WTC11 (cell line): Measurements from ENCODE around the gene CES5A. TPM values are rescaled to one million over a fixed set of nuclear protein-coding genes. Genes with fewer than 3 reads are reported as not detected.

Source experiments
- ATAC-seq: fragments of 200-7000 bp; cut with Tn5 transposase; 2 replicates; pipeline ENCODE4 v1.10.0; 2021; ENCODE audit warnings: mild to moderate bottlenecking, moderate library complexity
- CTCF ChIA-PET: fragments of 300-600 bp; sonication (Branson Sonifier 250); formaldehyde crosslinking; loops from one replicate; lab custom pipeline; 2021; ENCODE audit warnings: antibody characterized with exemption; lab: Charles Lee
- POLR2A ChIA-PET: fragments of 350-600 bp; sonication (Branson Sonifier 250); formaldehyde crosslinking; loops from one replicate; lab custom pipeline; 2021; ENCODE audit warnings: antibody characterized with exemption; lab: Charles Lee
- DNase-seq: peaks from one replicate; pipeline ENCODE4 v3.0.0; 2021; ENCODE audit warnings: low spot score
- H3K27ac Mint-ChIP-seq: 2 replicates; pipeline ENCODE4 v1.8.0; 2021; ENCODE audit warnings: mixed read lengths
- H3K27me3 Mint-ChIP-seq: 2 replicates; pipeline ENCODE4 v1.8.0; 2021; ENCODE audit warnings: low read depth, mild to moderate bottlenecking, moderate library complexity, mixed read lengths
- H3K36me3 Mint-ChIP-seq: 2 replicates; pipeline ENCODE4 v1.8.0; 2021; ENCODE audit warnings: mixed read lengths
- H3K4me1 Mint-ChIP-seq: 2 replicates; pipeline ENCODE4 v1.8.0; 2022; ENCODE audit warnings: mixed read lengths
- H3K4me3 Mint-ChIP-seq: 2 replicates; pipeline ENCODE4 v1.8.0; 2021; ENCODE audit warnings: mild to moderate bottlenecking, moderate library complexity, mixed read lengths
- H3K9me3 Mint-ChIP-seq: 2 replicates; pipeline ENCODE4 v1.8.0; 2021; ENCODE audit warnings: mixed read lengths
- ATF1 ChIP-seq: sonication (generic); formaldehyde crosslinking; IDR thresholded peaks from 2 replicates; pipeline ENCODE4 v1.8.1; 2023; ENCODE audit warnings: mild to moderate bottlenecking, moderate library complexity, missing genetic modification reagents
- CBFB ChIP-seq: sonication (generic); formaldehyde crosslinking; IDR thresholded peaks from 2 replicates; pipeline ENCODE4 v1.8.1; 2022; ENCODE audit warnings: mild to moderate bottlenecking, low read depth, missing genetic modification reagents
- ELF4 ChIP-seq: sonication (generic); formaldehyde crosslinking; IDR thresholded peaks from 2 replicates; pipeline ENCODE4 v1.8.1; 2022; ENCODE audit warnings: low read depth, mild to moderate bottlenecking, moderate library complexity, missing genetic modification reagents
- KAT7 ChIP-seq: sonication (generic); formaldehyde crosslinking; IDR thresholded peaks from 2 replicates; pipeline ENCODE4 v1.8.1; 2023; ENCODE audit warnings: missing genetic modification reagents, mild to moderate bottlenecking, borderline replicate concordance
- NFYB ChIP-seq: sonication (generic); formaldehyde crosslinking; conservative IDR thresholded peaks from 2 replicates; pipeline ENCODE4 v1.8.0; 2022; ENCODE audit warnings: low read depth, missing genetic modification reagents
- OVOL2 ChIP-seq: fragments of 250-450 bp; sonication (Bioruptor Pico); IDR thresholded peaks from 2 replicates; pipeline ENCODE4 v1.9.0; 2021; ENCODE audit warnings: mild to moderate bottlenecking, borderline replicate concordance
- ZNF416 ChIP-seq: fragments of 250-450 bp; sonication (Bioruptor Pico); IDR thresholded peaks from 2 replicates; pipeline ENCODE4 v1.9.0; 2021; ENCODE audit warnings: mild to moderate bottlenecking, inconsistent platforms
- total RNA-seq: library from RNA; stranded (reverse); gene quantifications from 3 replicates; pipeline ENCODE4 v1.2.3, GENCODE V29; 2021
- TF ChIP-seq, protein P1 (sequence below): fragments of 250-450 bp; sonication (Bioruptor Pico); IDR thresholded peaks from 2 replicates; pipeline ENCODE4 v1.9.0; 2021; ENCODE audit warnings: mild to moderate bottlenecking, borderline replicate concordance
- TF ChIP-seq, protein P2 (sequence below): sonication (generic); formaldehyde crosslinking; IDR thresholded peaks from 2 replicates; pipeline ENCODE4 v1.8.1; 2022; ENCODE audit warnings: low read depth, mild to moderate bottlenecking, moderate library complexity, missing genetic modification reagents, borderline replicate concordance
- TF ChIP-seq, protein P3 (sequence below): sonication (generic); formaldehyde crosslinking; IDR thresholded peaks from 2 replicates; pipeline ENCODE4 v1.8.1; 2023; ENCODE audit warnings: mild to moderate bottlenecking, missing genetic modification reagents

CES5A gene
- total RNA-seq, 1 experiment from 2014 or later = not detected

DNA sequence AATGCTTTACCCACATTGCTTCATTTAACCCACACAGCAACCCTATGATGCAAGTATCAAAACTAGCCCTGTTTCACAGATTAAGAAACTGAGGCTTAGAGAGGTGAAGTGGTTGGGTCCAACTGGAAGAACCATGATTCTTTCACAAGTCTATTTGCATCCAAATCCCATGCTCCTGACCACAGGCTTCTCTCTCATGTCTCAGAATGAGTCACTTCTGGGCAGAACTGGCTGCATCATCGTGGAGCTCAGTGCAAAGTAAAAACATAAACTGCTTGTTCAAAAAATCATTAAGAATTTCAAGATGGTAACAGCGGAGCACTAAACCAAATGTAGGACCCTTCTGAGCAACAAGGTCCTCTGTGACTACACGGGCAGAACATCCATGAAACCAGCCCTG is 22.1 kb downstream of the CES5A start (continued):
- TF ChIP-seq, protein P1, sequence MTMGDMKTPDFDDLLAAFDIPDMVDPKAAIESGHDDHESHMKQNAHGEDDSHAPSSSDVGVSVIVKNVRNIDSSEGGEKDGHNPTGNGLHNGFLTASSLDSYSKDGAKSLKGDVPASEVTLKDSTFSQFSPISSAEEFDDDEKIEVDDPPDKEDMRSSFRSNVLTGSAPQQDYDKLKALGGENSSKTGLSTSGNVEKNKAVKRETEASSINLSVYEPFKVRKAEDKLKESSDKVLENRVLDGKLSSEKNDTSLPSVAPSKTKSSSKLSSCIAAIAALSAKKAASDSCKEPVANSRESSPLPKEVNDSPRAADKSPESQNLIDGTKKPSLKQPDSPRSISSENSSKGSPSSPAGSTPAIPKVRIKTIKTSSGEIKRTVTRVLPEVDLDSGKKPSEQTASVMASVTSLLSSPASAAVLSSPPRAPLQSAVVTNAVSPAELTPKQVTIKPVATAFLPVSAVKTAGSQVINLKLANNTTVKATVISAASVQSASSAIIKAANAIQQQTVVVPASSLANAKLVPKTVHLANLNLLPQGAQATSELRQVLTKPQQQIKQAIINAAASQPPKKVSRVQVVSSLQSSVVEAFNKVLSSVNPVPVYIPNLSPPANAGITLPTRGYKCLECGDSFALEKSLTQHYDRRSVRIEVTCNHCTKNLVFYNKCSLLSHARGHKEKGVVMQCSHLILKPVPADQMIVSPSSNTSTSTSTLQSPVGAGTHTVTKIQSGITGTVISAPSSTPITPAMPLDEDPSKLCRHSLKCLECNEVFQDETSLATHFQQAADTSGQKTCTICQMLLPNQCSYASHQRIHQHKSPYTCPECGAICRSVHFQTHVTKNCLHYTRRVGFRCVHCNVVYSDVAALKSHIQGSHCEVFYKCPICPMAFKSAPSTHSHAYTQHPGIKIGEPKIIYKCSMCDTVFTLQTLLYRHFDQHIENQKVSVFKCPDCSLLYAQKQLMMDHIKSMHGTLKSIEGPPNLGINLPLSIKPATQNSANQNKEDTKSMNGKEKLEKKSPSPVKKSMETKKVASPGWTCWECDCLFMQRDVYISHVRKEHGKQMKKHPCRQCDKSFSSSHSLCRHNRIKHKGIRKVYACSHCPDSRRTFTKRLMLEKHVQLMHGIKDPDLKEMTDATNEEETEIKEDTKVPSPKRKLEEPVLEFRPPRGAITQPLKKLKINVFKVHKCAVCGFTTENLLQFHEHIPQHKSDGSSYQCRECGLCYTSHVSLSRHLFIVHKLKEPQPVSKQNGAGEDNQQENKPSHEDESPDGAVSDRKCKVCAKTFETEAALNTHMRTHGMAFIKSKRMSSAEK (CRISPR knock-in tag) = no peak

DNA sequence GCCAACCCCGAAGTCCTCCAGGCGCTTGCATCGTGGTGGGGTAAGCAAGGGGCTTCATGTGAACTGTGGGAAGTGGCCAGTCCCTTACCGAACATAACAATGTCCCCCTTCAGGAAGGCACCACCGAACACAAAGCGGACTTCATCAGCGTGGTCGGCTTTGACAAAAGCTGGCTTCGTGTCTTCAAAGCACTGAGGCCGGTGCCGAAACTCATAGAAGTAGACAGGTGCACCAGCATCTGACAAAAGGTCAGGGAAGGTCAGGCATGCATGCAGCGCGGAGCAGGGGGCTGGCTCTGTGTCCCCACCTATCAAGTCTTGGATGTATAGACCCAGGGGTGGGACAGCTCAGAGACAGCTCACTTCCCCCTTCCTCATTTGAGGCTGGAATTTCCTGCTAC is 25.6 kb downstream of the CES5A start:
- Mint-ChIP-seq H3K27ac (no peak overlapping the region), H3K36me3 (no peaks in the 10 kb centered on the region), H3K4me3 (no peak overlapping the region)
- no peak for DNase-seq
- TF ChIP-seq OVOL2 (CRISPR knock-in tag) (no peak), ELF4 (CRISPR knock-in tag) (no peak), NFYB (CRISPR knock-in tag) (no peak), ATF1 (CRISPR knock-in tag) (no peak), CBFB (no peak), KAT7 (CRISPR knock-in tag) (no peak), ZNF416 (CRISPR knock-in tag) (no peak)
- TF ChIP-seq, protein P2, sequence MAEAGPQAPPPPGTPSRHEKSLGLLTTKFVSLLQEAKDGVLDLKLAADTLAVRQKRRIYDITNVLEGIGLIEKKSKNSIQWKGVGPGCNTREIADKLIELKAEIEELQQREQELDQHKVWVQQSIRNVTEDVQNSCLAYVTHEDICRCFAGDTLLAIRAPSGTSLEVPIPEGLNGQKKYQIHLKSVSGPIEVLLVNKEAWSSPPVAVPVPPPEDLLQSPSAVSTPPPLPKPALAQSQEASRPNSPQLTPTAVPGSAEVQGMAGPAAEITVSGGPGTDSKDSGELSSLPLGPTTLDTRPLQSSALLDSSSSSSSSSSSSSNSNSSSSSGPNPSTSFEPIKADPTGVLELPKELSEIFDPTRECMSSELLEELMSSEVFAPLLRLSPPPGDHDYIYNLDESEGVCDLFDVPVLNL (CRISPR knock-in tag) = no peak
- TF ChIP-seq, protein P3, sequence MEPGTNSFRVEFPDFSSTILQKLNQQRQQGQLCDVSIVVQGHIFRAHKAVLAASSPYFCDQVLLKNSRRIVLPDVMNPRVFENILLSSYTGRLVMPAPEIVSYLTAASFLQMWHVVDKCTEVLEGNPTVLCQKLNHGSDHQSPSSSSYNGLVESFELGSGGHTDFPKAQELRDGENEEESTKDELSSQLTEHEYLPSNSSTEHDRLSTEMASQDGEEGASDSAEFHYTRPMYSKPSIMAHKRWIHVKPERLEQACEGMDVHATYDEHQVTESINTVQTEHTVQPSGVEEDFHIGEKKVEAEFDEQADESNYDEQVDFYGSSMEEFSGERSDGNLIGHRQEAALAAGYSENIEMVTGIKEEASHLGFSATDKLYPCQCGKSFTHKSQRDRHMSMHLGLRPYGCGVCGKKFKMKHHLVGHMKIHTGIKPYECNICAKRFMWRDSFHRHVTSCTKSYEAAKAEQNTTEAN (CRISPR knock-in tag) = no peak
- TF ChIP-seq, protein P1 (CRISPR knock-in tag) = no peak
- TF ChIP-seq, all 79 proteins: peak for 0
- Mint-ChIP-seq H3K27me3 (no peaks in the 10 kb centered on the region), H3K9me3 (no peaks in the 10 kb centered on the region), H3K4me1 (no peaks in the 10 kb centered on the region)
- CTCF ChIA-PET = interaction anchor here (1.1 kb wide), 1 partner anchor 384 kb away, joined by 3 read pairs; no protein-coding TSS in a partner anchor
- peak; percentile 34; the same call in 1 of the 2 replicates for ATAC-seq
- POLR2A ChIA-PET = no interaction called here
